Esophagus muscularis mucosa (tissue), 4 donors: ENCODE measurements around the gene CS.

Experiments used
- EP300 ChIP-seq: sonication (generic); formaldehyde crosslinking; IDR thresholded peaks from one replicate; pipeline ENCODE4 v1.6.1; 2017; ENCODE audit warnings: antibody characterized with exemption
- POLR2A ChIP-seq: fragments of 450-650 bp; IDR thresholded peaks from one replicate; pipeline ENCODE4 v1.6.1; 2017; ENCODE audit warnings: antibody characterized with exemption, moderate library complexity, mild to moderate bottlenecking, low read depth
- POLR2AphosphoS5 ChIP-seq, 2 donors: sonication (generic); formaldehyde crosslinking; IDR thresholded peaks; one replicate each; pipeline ENCODE4 v1.6.1; 2017; ENCODE audit warnings: antibody characterized with exemption in 2 of 2
- TF ChIP-seq, protein P1 (sequence below), 3 experiments: fragments of 200-600 bp in 2 of 3; fragments of 450-650 bp in 1 of 3; sonication (generic) in 2 of 3; IDR thresholded peaks; one replicate each; pipeline ENCODE4 v1.5.1; 2017 to 2019; ENCODE audit warnings: antibody characterized with exemption in 3 of 3, mild to moderate bottlenecking in 2 of 3, moderate library complexity in 1 of 3

DNA sequence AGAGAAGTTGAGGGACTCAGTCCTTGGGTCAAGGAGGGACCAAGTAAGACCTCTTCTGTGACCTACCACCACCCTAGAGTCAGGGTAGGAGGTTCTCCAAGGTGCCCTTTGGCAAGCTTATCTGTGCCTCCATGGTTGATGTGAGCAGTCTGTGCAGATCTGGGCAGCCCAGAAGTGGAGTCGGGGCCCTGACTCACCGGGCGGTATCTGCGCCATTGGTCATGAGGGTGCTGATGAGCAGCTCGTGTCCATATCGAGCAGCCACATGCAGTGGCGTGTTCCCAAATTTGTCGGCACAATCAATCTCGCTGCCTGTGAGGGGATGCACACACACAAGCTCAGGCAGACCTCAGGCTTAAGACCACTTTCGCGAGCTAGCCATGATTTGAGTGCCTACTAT is 47.0 kb downstream of the CS start:
- TF ChIP-seq, protein P1, sequence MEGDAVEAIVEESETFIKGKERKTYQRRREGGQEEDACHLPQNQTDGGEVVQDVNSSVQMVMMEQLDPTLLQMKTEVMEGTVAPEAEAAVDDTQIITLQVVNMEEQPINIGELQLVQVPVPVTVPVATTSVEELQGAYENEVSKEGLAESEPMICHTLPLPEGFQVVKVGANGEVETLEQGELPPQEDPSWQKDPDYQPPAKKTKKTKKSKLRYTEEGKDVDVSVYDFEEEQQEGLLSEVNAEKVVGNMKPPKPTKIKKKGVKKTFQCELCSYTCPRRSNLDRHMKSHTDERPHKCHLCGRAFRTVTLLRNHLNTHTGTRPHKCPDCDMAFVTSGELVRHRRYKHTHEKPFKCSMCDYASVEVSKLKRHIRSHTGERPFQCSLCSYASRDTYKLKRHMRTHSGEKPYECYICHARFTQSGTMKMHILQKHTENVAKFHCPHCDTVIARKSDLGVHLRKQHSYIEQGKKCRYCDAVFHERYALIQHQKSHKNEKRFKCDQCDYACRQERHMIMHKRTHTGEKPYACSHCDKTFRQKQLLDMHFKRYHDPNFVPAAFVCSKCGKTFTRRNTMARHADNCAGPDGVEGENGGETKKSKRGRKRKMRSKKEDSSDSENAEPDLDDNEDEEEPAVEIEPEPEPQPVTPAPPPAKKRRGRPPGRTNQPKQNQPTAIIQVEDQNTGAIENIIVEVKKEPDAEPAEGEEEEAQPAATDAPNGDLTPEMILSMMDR (IDR thresholded peaks at IDR 0.05) = no peak
- TF ChIP-seq POLR2AphosphoS5 (IDR thresholded peaks at IDR 0.05) (no peak), EP300 (no peak), POLR2A (no peak)
